Measurements from ENCODE around the gene MAP3K14.

MAP3K14 gene

DNA sequence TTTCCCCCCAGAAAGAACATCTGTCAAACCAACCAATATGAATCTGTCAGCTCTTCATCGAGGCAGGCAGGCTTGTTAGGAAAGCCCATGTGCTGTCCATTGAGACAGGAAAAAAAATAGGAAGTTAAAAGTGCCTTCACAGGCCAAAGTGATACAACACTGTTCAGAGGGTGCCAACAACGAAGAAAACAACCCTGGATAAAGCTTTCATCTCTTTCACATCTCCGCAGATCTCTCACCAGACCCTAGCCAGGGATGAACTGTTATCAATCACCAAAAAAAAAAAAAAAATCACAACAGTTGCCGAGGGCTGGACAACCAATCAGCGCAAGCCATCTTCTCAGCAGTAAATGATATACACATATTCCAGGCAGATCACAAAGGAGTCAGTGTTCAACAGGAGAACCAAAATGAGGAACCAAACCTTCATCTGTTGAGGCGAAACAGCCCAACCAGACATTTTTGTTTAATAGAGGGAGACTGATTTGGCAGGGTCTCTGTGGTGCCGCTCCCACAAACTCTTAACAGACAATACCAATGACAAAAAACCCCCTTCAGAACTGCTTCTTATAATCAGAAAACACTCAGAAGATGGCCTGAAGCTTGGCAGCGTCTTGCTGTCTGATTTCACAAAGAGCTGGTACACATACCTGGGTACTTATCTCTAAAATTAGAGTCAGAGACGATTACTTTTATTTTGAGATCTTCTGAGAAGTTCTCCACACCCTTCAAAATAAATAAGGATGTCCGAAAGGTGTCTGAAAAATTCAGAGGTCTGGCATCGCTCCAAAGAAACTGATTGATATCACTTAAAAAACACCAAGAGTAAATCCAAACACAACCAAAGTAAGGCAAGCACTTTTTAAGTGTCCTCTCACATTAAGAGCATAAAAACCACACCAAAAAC, 1.8 kb downstream of the MAP3K14 start:
- H3K4me3 ChIP-seq = no peak overlapping the region
- TF ChIP-seq EZH2 (IDR thresholded peaks at IDR 0.05) = no peak
- TF ChIP-seq POLR2AphosphoS5 (IDR thresholded peaks at IDR 0.05; ENCODE audit: borderline replicate concordance, low read depth, low read length) = no peak
- no peak overlapping the region for H3K9ac ChIP-seq (ENCODE audit: insufficient read length)
- no peak overlapping the region for H3K27ac ChIP-seq
- H3K9me3 ChIP-seq (ENCODE audit: low read depth, low read length) = no peaks in the 10 kb centered on the region
- no peaks in the 10 kb centered on the region for H3K36me3 ChIP-seq (ENCODE audit: insufficient read depth, low read length)
- DNase-seq (ENCODE audit: low read depth, low spot score) = no peak

DNA sequence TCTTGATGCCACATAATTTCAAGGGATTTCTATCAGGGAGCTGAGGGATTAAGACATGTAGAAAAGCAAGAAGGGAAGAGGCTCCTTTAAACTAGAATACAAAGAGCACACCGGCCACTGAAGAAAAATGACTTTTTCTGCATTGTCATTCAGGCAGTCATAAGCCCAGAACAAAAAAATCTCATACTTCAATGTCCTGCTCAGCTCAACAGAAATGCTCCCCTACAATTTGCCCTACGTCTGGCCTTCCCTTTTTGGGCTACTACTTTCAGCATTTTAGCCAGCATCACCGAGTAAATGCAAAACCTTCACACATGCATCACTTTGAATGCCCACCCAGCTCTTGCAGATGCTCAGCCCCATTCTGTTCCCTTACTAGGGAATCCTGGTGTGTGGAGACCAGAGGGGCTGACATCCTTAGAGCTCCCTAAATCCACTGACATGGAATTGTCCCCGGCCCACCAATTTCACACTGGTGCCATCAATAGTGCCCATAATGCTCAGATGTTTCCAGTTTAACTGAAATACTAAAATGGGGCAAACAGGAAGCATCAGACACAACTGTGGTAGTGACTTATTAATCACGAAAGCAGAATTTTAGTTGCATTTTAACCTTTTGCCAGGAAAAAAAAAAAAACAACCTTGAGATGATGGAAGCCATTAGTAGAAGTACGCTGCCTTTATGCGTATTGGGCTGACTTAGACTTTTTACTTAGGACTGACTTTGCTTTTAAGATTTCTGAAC, 2.7 kb downstream of the MAP3K14 start:
- H3K9me3 ChIP-seq (ENCODE audit: low read depth, low read length) = no peaks in the 10 kb centered on the region
- no peaks in the 10 kb centered on the region for H3K36me3 ChIP-seq (ENCODE audit: insufficient read depth, low read length)
- H3K27ac ChIP-seq = no peak overlapping the region
- no peak for DNase-seq (ENCODE audit: low read depth, low spot score)
- no peak overlapping the region for H3K4me3 ChIP-seq
- H3K9ac ChIP-seq (ENCODE audit: insufficient read length) = no peak overlapping the region
- no peak for TF ChIP-seq FOXP2 (optimal IDR thresholded peaks at IDR 0.05; ENCODE audit: control extremely low read depth, extremely low read length, insufficient read depth)
- TF ChIP-seq POLR2AphosphoS5 (IDR thresholded peaks at IDR 0.05; ENCODE audit: borderline replicate concordance, low read depth, low read length) = no peak
- no peak for TF ChIP-seq EZH2 (IDR thresholded peaks at IDR 0.05)

DNA sequence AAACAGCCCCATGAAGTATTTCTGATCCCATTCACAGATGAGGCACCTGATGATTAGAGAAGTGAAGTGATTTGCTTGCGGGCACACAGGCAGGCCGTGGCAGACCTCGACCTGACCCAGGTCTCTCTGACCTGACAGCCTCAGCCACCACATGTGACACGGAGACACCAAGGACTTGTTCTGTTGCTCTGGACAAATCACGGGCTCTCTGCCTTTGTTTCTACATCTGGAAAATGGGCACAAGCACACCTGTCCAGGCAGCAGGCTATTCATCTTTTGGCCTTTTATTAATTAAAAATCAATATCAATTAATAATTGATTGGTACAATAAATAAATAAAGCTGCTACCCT, 3.4 kb downstream of the MAP3K14 start:
- Histone ChIP-seq H3K9ac (ENCODE audit: insufficient read length) (no peak overlapping the region), H3K9me3 (ENCODE audit: low read depth, low read length) (no peaks in the 10 kb centered on the region), H3K36me3 (ENCODE audit: insufficient read depth, low read length) (no peaks in the 10 kb centered on the region), H3K27ac (no peak overlapping the region), H3K4me3 (no peak overlapping the region)
- no peak for DNase-seq (ENCODE audit: low read depth, low spot score)
- TF ChIP-seq EZH2 (IDR thresholded peaks at IDR 0.05) (no peak), FOXP2 (optimal IDR thresholded peaks at IDR 0.05; ENCODE audit: control extremely low read depth, extremely low read length, insufficient read depth) (no peak), POLR2AphosphoS5 (IDR thresholded peaks at IDR 0.05; ENCODE audit: borderline replicate concordance, low read depth, low read length) (no peak)

DNA sequence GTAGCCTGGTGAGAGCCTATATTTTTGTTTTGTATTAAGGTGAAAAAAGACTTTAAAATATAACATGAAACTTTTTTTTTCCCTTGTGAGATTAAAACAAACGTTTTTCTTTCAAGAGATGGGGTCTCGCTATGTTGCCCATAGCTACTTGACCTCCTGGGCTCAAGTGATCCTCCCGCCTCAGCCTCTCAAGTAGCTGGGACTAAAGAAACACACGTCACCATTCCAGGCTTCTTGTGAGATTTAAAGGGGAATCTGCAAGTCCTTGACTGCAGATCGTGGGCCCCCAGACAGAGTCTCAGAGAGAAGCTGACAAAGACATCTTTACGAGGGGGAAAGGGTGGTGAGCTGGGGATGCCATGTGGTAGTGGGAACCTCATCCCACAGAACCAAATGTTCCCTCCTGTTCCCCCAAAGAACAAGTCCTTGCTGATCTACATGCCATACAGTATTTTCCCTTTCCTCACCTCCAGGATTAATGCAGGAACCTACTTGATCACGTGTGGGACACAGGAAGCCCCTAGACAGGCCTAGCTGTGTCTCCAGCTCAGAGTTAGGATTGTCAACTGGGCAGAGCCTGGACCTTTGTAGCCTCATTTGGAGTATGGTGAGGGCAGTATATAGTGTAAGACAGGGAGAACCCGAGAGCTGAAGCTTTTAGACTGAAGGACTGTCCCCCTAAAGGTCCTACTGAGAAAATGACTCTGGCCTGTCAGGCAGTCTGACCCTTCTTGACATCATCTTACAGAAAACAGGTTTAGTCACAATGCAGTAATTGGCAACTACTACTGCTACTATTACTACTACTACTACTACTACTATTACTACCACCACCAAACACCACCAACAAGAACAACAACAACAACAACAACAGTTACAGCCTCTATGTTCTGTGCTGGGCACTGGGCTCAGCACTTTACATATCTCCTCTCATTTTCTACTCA, 4.1 kb downstream of the MAP3K14 start:
- H3K4me3 ChIP-seq = no peak overlapping the region
- TF ChIP-seq POLR2AphosphoS5 (IDR thresholded peaks at IDR 0.05; ENCODE audit: borderline replicate concordance, low read depth, low read length) = no peak
- no peak for TF ChIP-seq EZH2 (IDR thresholded peaks at IDR 0.05)
- no peak for TF ChIP-seq FOXP2 (optimal IDR thresholded peaks at IDR 0.05; ENCODE audit: control extremely low read depth, extremely low read length, insufficient read depth)
- no peak for DNase-seq (ENCODE audit: low read depth, low spot score)
- H3K36me3 ChIP-seq (ENCODE audit: insufficient read depth, low read length) = no peaks in the 10 kb centered on the region
- H3K9me3 ChIP-seq (ENCODE audit: low read depth, low read length) = no peaks in the 10 kb centered on the region
- H3K27ac ChIP-seq = no peak overlapping the region
- peak overlapping the region; percentile 53 for H3K9ac ChIP-seq (ENCODE audit: insufficient read length)

DNA sequence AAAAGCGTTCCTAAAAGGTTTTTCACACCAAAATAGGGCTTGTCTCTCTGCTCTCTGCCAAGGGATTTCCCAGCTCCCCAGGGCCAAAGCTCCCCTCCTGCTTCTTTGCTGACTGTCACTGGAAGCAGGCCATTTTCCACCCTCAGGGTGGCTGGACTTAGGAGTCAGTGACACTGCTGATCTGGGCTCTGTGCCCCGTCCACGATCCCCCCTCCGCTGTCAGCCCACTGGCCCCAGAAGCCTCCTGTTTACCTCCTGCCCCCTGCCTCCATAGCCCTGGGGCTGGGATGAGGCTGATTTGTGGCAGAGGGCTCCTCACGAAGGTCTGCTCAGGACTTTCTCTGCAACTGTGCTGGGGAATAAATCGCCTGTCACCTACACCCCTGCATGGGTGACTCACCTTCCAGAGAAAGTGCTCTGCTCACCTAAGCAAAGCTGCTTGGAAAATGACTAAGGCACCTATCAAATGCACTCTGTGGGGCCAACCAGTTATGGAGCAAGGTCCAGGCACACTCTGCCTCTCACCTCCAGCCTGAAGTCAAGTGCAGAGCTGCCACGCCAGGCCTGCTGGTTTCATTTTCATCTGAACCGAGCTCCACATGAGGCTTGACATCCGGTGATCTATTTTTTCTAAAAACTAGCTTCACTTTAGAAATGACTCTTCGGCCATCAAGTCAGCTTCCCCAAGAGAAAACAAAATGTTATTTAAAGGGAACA, 4.9 kb downstream of the MAP3K14 start:
- no peak for DNase-seq (ENCODE audit: low read depth, low spot score)
- Histone ChIP-seq H3K9me3 (ENCODE audit: low read depth, low read length) (no peaks in the 10 kb centered on the region), H3K9ac (ENCODE audit: insufficient read length) (peak overlapping the region; percentile 53), H3K4me3 (no peak overlapping the region), H3K27ac (no peak overlapping the region), H3K36me3 (ENCODE audit: insufficient read depth, low read length) (no peaks in the 10 kb centered on the region)
- TF ChIP-seq POLR2AphosphoS5 (IDR thresholded peaks at IDR 0.05; ENCODE audit: borderline replicate concordance, low read depth, low read length) = no peak
- TF ChIP-seq FOXP2 (optimal IDR thresholded peaks at IDR 0.05; ENCODE audit: control extremely low read depth, extremely low read length, insufficient read depth) = no peak
- no peak for TF ChIP-seq EZH2 (IDR thresholded peaks at IDR 0.05)

DNA sequence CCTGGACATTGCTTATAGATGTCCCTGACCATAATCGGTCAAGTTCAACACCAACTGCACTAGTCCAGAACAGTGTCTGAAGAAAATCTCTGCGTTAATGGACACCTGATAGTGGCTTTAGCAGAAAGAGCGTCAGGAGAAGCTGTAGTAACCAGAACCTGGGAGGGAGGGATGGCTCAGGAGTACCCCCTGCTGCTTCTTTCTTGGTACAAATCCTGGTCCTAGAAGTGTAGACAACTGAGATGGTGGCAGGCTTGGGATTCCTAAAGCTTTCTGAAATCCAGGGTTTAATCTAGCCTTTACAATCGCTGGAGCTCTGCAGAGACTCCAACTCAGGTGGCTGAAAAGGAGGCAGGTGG, 5.4 kb downstream of the MAP3K14 start:
- H3K4me3 ChIP-seq = no peak overlapping the region
- no peak for DNase-seq (ENCODE audit: low read depth, low spot score)
- no peaks in the 10 kb centered on the region for H3K9me3 ChIP-seq (ENCODE audit: low read depth, low read length)
- no peak overlapping the region for H3K9ac ChIP-seq (ENCODE audit: insufficient read length)
- H3K27ac ChIP-seq = no peak overlapping the region
- TF ChIP-seq EZH2 (IDR thresholded peaks at IDR 0.05) (no peak), FOXP2 (optimal IDR thresholded peaks at IDR 0.05; ENCODE audit: control extremely low read depth, extremely low read length, insufficient read depth) (no peak), POLR2AphosphoS5 (IDR thresholded peaks at IDR 0.05; ENCODE audit: borderline replicate concordance, low read depth, low read length) (no peak)
- no peaks in the 10 kb centered on the region for H3K36me3 ChIP-seq (ENCODE audit: insufficient read depth, low read length)

DNA sequence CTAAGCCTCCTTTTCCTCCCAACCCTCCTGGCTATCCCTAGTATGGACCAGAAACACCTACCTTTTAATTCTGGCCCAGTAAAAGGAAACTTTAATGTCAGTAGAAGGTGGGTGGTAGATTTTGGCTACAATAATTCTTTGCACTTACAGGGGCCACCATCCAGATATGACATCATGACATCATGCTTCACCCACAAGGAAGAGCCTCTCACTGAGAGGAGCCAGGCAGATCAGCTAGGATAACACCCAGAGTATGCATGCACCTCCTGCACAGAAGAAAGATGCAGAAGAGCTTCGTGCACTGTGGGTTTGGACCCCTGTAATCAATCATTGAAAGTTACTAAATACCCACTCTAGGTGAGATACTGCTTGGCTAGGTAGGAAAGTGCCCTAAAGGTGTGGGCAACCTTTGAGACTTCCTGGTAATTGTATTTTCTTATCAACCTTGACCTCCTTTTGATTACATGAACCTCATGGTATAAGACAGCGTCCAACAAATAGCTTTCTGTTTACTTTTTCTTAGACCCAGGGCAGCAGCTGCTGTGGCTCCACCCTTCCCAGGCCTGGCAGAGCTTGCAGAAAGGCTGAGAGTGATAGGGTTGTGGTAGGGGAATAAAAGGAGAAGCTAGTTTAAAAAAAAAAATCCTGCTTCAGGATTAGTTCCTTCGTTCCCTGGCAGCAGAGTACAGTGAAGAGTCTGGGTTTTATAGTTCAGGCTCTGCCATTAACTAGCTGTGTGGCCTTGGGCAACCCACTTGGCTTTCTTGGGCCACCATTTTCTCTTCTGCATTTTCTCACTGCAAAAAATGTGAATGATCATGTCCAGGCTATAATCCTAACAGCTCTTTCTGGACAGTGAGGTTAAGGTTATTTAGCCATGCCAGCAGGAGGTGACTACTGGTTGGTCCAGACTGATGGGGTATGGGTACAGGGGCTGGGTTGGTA, 6.2 kb downstream of the MAP3K14 start:
- no peaks in the 10 kb centered on the region for H3K36me3 ChIP-seq (ENCODE audit: insufficient read depth, low read length)
- no peak overlapping the region for H3K4me3 ChIP-seq
- H3K27ac ChIP-seq = no peak overlapping the region
- TF ChIP-seq FOXP2 (optimal IDR thresholded peaks at IDR 0.05; ENCODE audit: control extremely low read depth, extremely low read length, insufficient read depth) (no peak), EZH2 (IDR thresholded peaks at IDR 0.05) (no peak), POLR2AphosphoS5 (IDR thresholded peaks at IDR 0.05; ENCODE audit: borderline replicate concordance, low read depth, low read length) (no peak)
- no peak overlapping the region for H3K9ac ChIP-seq (ENCODE audit: insufficient read length)
- H3K9me3 ChIP-seq (ENCODE audit: low read depth, low read length) = no peaks in the 10 kb centered on the region
- no peak for DNase-seq (ENCODE audit: low read depth, low spot score)

All from SK-N-MC (cell line).